HL-60/S4 treated with retinoic acid at 250 ng/mL for 4 days and 3 days (cell line): ENCODE data around the gene ZNF536.

Source experiments
- in situ Hi-C: fragments of 300-500 bp; cut with MboI; formaldehyde crosslinking; loops from 2 replicates; pipeline ENCODE4 v1.7.0; 2022; ENCODE audit warnings: low sequenced_read_pairs

Gene ZNF536

GRCh38 chr19:30361721-30362120 is 10.5 kb upstream of the ZNF536 start:
- in situ Hi-C loops, result no loop called here

- in situ Hi-C loops, result no loop called here
These were observed 9.9 kb upstream of the ZNF536 start for GRCh38 chr19:30362156-30362754.

GRCh38 chr19:30363073-30363472 is 9.1 kb upstream of the ZNF536 start:
- in situ Hi-C loops, result no loop called here

GRCh38 chr19:30364866-30365800 is 7.1 kb upstream of the ZNF536 start:
- in situ Hi-C loops, result no loop called here

- in situ Hi-C loops, result no loop called here
These were observed 5.9 kb upstream of the ZNF536 start for GRCh38 chr19:30366282-30366681.

GRCh38 chr19:30367006-30367405 is 5.2 kb upstream of the ZNF536 start:
- in situ Hi-C loops, result no loop called here

- in situ Hi-C loops, result no loop called here
These were observed 4.8 kb upstream of the ZNF536 start for GRCh38 chr19:30367421-30367820.

GRCh38 chr19:30369833-30370232 is 2.4 kb upstream of the ZNF536 start:
- in situ Hi-C loops, result no loop called here

GRCh38 chr19:30371161-30371836 is 885 bp upstream of the ZNF536 start:
- in situ Hi-C loops, result no loop called here

GRCh38 chr19:30373593-30373992 is 1.4 kb downstream of the ZNF536 start:
- in situ Hi-C loops, result no loop called here

GRCh38 chr19:30374539-30374864 is 2.3 kb downstream of the ZNF536 start:
- in situ Hi-C loops, result no loop called here

GRCh38 chr19:30374865-30375552 is 2.8 kb downstream of the ZNF536 start:
- in situ Hi-C loops, result no loop called here

- in situ Hi-C loops, result no loop called here
These were observed 3.4 kb downstream of the ZNF536 start for GRCh38 chr19:30375553-30376031.

- in situ Hi-C loops, result no loop called here
These were observed 4.1 kb downstream of the ZNF536 start for GRCh38 chr19:30376272-30376671.

GRCh38 chr19:30376826-30377425 is 4.7 kb downstream of the ZNF536 start:
- in situ Hi-C loops, result no loop called here

GRCh38 chr19:30378701-30379100 is 6.5 kb downstream of the ZNF536 start:
- in situ Hi-C loops, result no loop called here

- in situ Hi-C loops, result no loop called here
These were observed 7.8 kb downstream of the ZNF536 start for GRCh38 chr19:30379841-30380610.

GRCh38 chr19:30381366-30381765 is 9.2 kb downstream of the ZNF536 start:
- in situ Hi-C loops, result no loop called here

GRCh38 chr19:30385174-30385573 is 13.0 kb downstream of the ZNF536 start:
- in situ Hi-C loops, result no loop called here

GRCh38 chr19:30385666-30386065 is 13.5 kb downstream of the ZNF536 start:
- in situ Hi-C loops, result no loop called here
